HG02852 (cell line): ENCODE data around the gene AFF1.
A peak's percentile ranks its signal among the peaks of the same experiment; 100 is the strongest.
"Not testable (repeated sequence)": the region's sequence is repeated elsewhere in the genome, so short reads cannot be mapped to it uniquely, and the experiment has no call there.

Source experiments
- ATAC-seq: cut with Tn5 transposase; IDR thresholded peaks from one replicate; pipeline ENCODE4 v1.9.1; 2021; ENCODE audit warnings: mild to moderate bottlenecking, moderate library complexity; ENCODE audit not compliant: unreplicated experiment

The AFF1 gene

GRCh38 chr4:87134122-87134521, 199.3 kb downstream of the AFF1 start:
- no peak for ATAC-seq

DNA sequence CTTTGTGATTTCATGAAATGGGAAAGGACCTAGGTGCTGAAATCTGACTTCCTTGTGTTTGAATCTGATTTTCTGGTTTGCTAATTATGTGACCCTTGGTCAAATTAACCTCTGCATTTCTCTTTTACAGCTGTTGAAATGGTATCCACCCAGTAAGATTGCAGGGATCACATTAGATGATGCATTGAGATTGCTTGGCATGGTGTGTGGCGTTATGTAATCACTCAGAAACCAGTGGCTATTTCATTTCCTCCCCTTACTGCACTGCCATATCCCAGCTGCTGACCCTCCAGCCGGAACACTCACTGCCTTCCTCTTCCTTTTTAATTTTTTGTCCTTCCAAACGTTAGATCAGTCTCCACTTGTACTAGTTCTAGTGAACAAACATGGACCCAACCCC, 206.6 kb downstream of the AFF1 start:
- ATAC-seq = no peak

GRCh38 chr4:87144356-87144755, 209.5 kb downstream of the AFF1 start:
- peak; percentile 46 for ATAC-seq

- not testable (repeated sequence) for ATAC-seq
Measured at GRCh38 chr4:87145934-87146333, 211.1 kb downstream of the AFF1 start.

DNA sequence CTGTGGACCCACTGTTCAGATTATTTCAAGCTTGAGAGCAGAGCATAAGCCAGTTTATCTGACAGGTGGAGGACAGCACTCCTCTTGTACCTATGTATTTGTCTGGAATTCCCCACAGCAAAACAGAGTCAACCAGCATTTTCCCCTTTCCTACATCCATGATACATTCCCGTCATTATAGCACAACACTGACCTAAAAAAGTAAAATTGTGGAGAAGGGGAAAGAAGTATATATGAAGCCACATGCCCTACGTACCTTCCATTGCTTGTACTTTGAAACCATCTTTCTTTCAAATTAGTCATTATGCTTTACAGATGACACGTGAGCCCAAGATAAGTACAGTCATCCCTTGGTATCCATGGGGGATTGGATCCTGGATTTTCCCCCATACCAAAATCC, 212.3 kb downstream of the AFF1 start:
- no peak for ATAC-seq

DNA sequence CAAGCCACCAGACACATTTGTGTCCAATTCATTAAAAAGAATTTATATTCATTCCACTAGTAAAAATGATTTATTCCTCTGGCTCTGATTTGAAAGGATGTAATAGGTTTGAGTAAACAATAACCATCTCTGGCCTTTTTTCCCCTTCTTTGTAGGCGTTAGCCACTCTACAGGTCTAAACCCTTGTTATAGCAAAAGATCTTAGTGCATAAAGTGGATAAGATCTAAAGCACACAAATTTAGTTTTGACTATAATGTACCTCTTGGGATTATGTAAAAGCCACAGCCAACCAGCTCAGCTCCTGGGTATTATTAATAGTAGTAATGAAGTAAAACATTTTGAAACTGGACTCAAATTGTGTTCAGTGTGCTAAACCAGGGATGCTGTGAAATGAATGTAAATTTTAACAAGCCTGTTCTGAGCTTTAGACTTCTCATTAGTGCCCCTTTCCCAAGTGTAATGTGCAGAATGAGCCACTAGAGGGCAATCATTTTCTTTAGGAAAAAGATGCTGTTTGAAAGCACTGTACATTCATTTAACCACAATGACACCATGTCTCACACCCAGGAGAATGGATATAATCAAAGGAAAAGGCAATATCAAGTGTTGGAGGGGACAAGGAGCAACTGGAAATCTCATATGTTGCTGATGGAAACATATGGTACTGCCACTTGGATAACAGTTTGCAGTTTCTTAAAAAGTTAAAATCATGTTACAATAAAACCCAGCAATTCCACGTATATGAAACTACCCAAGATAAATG, 215.9 kb downstream of the AFF1 start:
- ATAC-seq = peak; percentile 80

DNA sequence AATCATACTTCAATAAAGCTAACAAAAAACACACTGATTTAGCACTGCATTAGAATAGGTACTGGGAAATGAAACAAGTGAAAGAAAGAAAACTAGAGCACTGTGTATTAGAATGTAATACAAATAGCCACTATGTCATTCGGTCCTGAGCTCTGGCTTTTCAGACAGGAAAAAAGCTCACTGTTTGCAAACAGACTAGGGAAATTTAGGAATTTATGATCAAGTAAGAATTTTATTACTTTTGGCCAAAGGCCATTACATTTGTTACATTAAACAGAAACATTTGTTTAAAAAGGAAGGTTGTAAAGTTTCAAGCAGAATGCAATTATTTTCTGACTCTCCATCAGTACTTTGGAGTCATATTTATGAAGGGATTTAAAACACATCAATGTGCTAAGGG, 216.9 kb downstream of the AFF1 start:
- no peak for ATAC-seq

DNA sequence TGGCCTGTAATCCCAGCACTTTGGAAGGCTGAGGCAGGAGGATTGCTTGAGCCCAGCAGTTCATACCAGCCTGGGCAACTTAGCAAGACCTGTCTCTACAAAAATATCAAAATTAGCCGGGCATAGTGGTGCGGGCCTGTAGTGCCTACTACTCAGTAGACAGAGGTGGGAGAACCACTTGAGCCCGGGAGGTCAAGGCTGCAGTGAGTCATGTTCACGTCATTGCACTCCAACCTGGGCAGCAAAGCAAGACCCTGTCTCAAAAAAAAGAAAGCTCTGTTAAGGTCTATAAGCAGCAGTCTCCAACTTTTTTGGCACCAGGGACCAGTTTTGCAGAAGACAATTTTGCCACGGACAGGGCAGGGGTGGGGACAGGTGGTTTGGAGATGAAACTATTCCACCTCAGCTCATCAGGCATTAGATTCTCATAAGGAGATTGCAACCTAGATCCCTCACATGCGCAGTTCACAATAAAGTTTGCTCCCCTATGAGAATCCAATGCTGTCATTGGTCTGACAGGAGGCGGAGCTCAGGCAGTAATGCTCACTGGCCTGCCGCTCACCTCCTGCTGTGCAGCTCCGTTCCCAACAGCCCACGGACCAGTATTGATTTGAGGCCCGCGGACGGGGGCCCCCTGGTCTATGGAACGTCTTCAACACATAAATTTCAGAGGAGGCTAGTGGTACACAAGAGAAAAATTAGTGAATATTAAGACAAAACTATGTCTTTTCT, 217.7 kb downstream of the AFF1 start:
- no peak for ATAC-seq

GRCh38 chr4:87153078-87153870, 218.5 kb downstream of the AFF1 start:
- ATAC-seq = no peak

DNA sequence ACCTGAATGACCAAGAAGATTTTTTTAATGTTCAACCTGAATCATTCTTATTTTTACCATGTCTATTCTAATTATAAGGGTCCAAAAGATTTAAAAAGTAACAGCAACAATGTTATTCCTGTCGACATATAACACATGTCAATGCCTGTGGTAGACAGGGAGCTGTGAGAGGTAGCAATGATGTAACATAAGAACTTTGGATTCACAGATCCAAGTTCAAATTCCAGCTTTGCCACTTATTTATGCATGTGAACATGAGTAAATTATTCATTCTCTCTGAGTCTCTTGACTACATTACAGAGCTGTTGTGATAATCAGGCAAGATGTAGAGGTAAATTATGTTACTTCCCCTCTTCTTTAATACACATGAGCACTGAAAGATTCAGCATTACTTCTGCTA, 231.1 kb downstream of the AFF1 start:
- ATAC-seq = no peak

DNA sequence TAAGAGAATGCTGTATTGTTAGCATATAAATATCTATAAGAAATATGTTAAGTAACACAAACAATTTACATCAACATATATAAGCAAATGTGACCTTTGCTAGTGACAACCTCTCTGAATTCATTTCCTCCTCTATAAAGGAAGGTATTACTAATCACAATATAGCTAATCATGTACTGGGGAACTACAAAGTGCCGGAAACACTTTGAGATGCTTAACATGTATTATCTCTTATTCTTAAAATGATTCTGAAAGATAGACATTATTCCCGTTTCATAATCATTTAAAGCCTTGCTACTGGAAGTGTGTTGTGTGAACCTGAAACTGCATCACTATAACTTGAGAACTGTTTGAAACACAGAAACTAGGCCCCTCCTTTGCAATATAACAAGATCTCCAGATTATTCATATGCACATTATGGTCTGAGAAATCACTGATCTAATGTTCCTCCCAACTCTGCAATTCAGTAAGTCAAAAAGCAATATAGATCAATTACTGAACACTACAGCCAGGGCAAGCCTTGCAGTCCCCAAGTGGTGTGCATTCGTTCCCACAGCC, 231.6 kb downstream of the AFF1 start:
- ATAC-seq = no peak

GRCh38 chr4:87171944-87172343, 237.1 kb downstream of the AFF1 start:
- no peak for ATAC-seq

- no peak for ATAC-seq
Measured at GRCh38 chr4:87174672-87175071, 239.9 kb downstream of the AFF1 start.

DNA sequence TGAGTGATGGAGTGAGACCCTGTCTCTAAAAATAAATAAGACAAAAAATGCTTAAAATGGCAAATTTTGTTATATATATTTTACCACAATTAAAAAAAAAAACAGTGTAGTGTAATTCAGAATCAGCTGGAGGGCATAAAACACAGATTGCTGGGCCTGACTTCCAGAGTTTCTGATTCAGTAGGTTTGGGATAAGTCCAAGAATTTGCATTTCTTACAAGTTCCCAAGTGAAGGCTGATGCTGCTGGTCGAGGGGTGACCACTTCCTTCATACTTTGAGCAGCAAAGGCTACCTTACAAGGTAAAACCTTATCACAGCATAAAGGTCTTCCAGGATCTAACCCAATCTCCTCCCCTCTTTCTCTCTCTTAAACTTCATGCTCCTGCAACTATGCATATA, 244.9 kb downstream of the AFF1 start:
- no peak for ATAC-seq

DNA sequence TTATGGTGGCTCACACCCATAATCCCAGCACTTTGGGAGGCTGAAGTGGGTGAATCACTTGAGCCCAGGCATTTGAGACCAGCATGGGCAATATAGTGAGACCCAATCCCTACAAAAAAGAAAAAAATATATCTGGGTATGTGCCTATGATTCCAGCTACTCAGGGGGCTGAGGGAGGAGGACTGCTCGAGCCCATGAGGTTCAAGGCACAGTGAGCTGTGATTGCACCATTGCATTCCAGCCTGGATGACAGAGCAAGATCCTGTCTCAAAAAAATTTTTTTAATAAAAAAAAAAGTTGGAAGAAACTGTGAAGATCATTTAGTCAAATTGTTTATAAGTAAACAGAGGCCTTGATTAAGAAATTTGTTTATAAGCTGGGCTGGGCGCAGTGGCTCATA, 246.0 kb downstream of the AFF1 start:
- ATAC-seq = no peak

DNA sequence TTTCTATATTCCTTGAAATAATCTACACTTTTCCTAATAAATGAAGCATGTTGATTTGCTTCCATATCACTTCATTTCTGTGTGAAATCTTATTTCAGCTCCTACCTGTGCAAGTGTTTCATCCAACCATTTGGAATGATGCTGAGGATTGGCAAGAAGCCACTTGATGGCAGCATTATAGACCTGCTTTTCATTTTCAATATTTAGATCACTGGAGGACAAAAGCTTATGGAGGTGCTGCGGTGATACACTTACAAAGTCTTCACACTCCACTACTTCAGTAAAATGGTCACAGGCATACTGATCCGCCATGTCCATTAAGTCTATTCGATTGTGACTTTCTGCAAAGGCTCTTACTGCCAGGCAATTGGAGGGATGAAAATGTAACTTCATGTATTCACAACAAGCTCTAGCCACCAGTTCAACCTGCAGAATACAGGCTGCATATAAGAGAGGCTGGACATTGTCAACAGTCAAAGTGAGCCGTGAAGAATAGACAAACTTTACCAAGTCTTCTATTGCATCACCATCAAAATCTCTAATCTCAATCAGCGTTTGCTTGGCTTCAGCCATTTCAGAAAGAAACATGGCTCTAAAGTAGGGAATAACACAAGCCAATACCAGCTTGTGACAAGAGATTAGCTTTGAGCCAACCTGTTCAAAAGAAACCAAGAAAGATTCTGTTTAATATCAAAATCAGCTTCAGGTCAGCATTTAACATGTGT, 250.5 kb downstream of the AFF1 start:
- ATAC-seq = no peak

DNA sequence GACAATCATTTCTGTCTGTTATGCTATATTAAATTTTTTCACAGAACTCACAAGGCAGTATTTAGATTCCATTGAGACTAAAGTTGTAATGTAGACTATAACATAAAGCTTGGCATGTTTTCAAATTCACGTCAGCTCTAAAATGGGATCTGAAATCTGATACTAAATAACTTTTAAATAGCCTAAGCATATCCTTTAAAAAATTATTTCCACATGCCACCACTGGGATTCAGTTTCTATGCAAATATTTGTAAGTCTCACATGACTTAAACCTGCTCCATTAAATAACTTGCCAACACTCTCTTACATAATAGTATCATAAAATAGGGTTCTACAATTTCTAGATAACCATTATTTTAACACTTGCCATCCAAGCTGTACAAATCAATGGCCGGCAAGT, 253.2 kb downstream of the AFF1 start:
- no peak for ATAC-seq

DNA sequence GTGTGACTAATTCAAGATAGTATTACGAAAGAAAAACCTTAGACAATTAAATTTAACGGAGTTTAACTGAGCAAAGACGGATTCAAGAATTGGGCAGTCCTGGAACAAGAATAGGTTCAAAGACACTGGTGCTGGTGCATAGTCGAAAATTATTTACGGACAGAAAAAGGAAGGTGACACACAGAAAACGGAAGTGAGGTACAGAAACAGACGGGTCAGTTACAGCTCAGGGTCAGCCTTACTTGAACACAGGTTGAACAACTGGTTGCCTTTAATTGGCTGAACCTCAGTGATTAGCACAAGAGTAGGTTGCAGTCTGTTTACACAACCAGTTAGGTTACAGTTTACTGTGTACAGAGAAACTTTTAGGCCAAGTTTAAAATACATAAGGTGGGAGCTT, 254.1 kb downstream of the AFF1 start:
- no peak for ATAC-seq
